HCT116 (cell line): ENCODE results near the gene F8A2. TPM values are rescaled to one million over a fixed set of nuclear protein-coding genes. Genes with fewer than 3 reads are reported as not detected.
"Not testable (repeated sequence)": the region's sequence is repeated elsewhere in the genome, so short reads cannot be mapped to it uniquely, and the experiment has no call there.

Experiments
- ATAC-seq: fragments of 200-7000 bp; cut with Tn5 transposase; 2 replicates; pipeline ENCODE4 v1.9.1; 2020; ENCODE audit warnings: mild to moderate bottlenecking, moderate library complexity
- BruUV-seq: library from RNA; stranded (reverse); fragments of 400-500 nt; replicated peaks from 2 replicates; lab custom pipeline; 2021; lab: Mats Ljungman, UMichigan
- CTCF ChIA-PET: fragments of 300-600 bp; sonication (Branson Sonifier 250); formaldehyde crosslinking; loops from one replicate; lab custom pipeline; 2021; ENCODE audit warnings: antibody characterized with exemption; lab: Charles Lee
- POLR2A ChIA-PET: fragments of 300-600, 350-600 bp; sonication (Branson Sonifier 250); formaldehyde crosslinking; loops from one replicate; lab custom pipeline; 2021; ENCODE audit warnings: antibody characterized with exemption; lab: Charles Lee
- RAD21 ChIA-PET, 2 experiments: fragments of 300-600 bp; sonication (Branson Sonifier 250); formaldehyde crosslinking; loops; one replicate each; lab custom pipeline; 2023; ENCODE audit warnings: low total read pairs in 2 of 2; ENCODE audit not compliant: uncharacterized antibody in 2 of 2, unreplicated experiment in 2 of 2, low non-redundant PET in 1 of 2; lab: Charles Lee
- DNase-seq: peaks from one replicate; pipeline ENCODE4 v3.0.0-alpha.2; 2010; ENCODE audit warnings: low read depth, low spot score
- H2AFZ ChIP-seq: fragments of 200-600 bp; shearing (Covaris generic), sonication (generic); 2 replicates; pipeline ENCODE4 v1.6.1; 2017; ENCODE audit warnings: low read depth, mixed run types, mixed read lengths, antibody characterized with exemption, low read length; ENCODE audit not compliant: poor library complexity, severe bottlenecking
- H3K27ac ChIP-seq: 2 replicates; pipeline ENCODE4 v1.5.1; 2012; ENCODE audit warnings: low read depth, low read length
- H3K27me3 ChIP-seq: fragments of 200-600 bp; sonication (generic); 2 replicates; pipeline ENCODE4 v1.6.1; 2016; ENCODE audit warnings: mixed run types, low read length, mixed read lengths; ENCODE audit not compliant: insufficient read depth
- H3K36me3 ChIP-seq, 2 experiments: fragments of 200-500 bp in 1 of 2; fragments of 200-600 bp in 1 of 2; sonication (Bioruptor generic) in 1 of 2; sonication (generic) in 1 of 2; 2 replicates each; pipeline versions ENCODE4 v1.5.1 to v1.6.1; 2014 to 2016; ENCODE audit warnings: low read length in 2 of 2, inconsistent platforms in 1 of 2, mixed read lengths in 1 of 2, mixed run types in 1 of 2; ENCODE audit not compliant: insufficient read depth in 2 of 2, control insufficient read depth in 1 of 2
- H3K4me1 ChIP-seq, 2 experiments: fragments of 200-600 bp in 1 of 2; sonication (generic) in 1 of 2; 2 replicates each; pipeline versions ENCODE4 v1.5.1 to v1.6.1; 2012 to 2017; ENCODE audit warnings: low read length in 2 of 2, inconsistent platforms in 1 of 2, mild to moderate bottlenecking in 1 of 2, mixed read lengths in 1 of 2, mixed run types in 1 of 2, moderate library complexity in 1 of 2; ENCODE audit not compliant: insufficient read depth in 2 of 2, control insufficient read depth in 1 of 2
- H3K4me2 ChIP-seq: fragments of 200-600 bp; sonication (generic); 2 replicates; pipeline ENCODE4 v1.6.1; 2017; ENCODE audit warnings: mixed run types, low read length, mixed read lengths
- H3K4me3 ChIP-seq, 2 experiments: fragments of 200-600 bp in 1 of 2; sonication (generic) in 1 of 2; replicated peaks in 1 of 2; 2 replicates each; pipeline ENCODE4 v1.5.1; 2011 to 2016; ENCODE audit warnings: low read length in 2 of 2, control low read depth in 1 of 2, low read depth in 1 of 2, mild to moderate bottlenecking in 1 of 2, mixed read lengths in 1 of 2, mixed run types in 1 of 2
- H3K79me2 ChIP-seq: fragments of 200-600 bp; sonication (generic); 2 replicates; pipeline ENCODE4 v1.6.1; 2017; ENCODE audit warnings: mild to moderate bottlenecking, mixed run types, low read length, moderate library complexity, mixed read lengths; ENCODE audit not compliant: insufficient read depth
- H3K9ac ChIP-seq: fragments of 200-600 bp; sonication (generic); 2 replicates; pipeline ENCODE4 v1.6.1; 2016; ENCODE audit warnings: low read length, mixed read lengths
- H3K9me2 ChIP-seq: fragments of 200-600 bp; sonication (generic), shearing (Covaris generic); 2 replicates; pipeline ENCODE4 v1.6.1; 2017; ENCODE audit warnings: mixed run types, mild to moderate bottlenecking, moderate library complexity; ENCODE audit not compliant: insufficient read depth
- H3K9me3 ChIP-seq, 2 experiments: fragments of 200-500 bp in 1 of 2; fragments of 200-600 bp in 1 of 2; sonication (Bioruptor generic) in 1 of 2; sonication (generic) in 1 of 2; 2 replicates each; pipeline ENCODE4 v1.6.1; 2014 to 2017; ENCODE audit warnings: low read length in 2 of 2, mixed read lengths in 2 of 2, inconsistent platforms in 1 of 2, low read depth in 1 of 2, mild to moderate bottlenecking in 1 of 2, mixed run types in 1 of 2, moderate library complexity in 1 of 2; ENCODE audit not compliant: control insufficient read depth in 1 of 2, insufficient read depth in 1 of 2
- H4K20me1 ChIP-seq: fragments of 200-600 bp; sonication (generic), shearing (Covaris generic); 2 replicates; pipeline ENCODE4 v1.6.1; 2017; ENCODE audit warnings: mixed run types, mild to moderate bottlenecking, moderate library complexity; ENCODE audit not compliant: insufficient read depth
- CBX3 ChIP-seq: IDR thresholded peaks from 2 replicates; pipeline ENCODE4 v1.6.1; 2012; ENCODE audit warnings: low read depth
- CEBPB ChIP-seq: IDR thresholded peaks from 2 replicates; pipeline ENCODE4 v1.6.1; 2012; ENCODE audit warnings: low read depth
- EGR1 ChIP-seq: IDR thresholded peaks from 2 replicates; pipeline ENCODE4 v1.6.1; 2012; ENCODE audit warnings: low read depth
- POLR2A ChIP-seq: IDR thresholded peaks from 2 replicates; pipeline ENCODE4 v1.7.0; 2011; ENCODE audit warnings: borderline replicate concordance; ENCODE audit not compliant: insufficient read depth, insufficient read length; ENCODE audit errors: extremely low read depth
- POLR2AphosphoS5 ChIP-seq: IDR thresholded peaks from 2 replicates; pipeline ENCODE4 v1.6.1; 2011; ENCODE audit warnings: mild to moderate bottlenecking, low read depth, low read length, moderate library complexity
- SP1 ChIP-seq: IDR thresholded peaks from 2 replicates; pipeline ENCODE4 v1.6.1; 2012; ENCODE audit warnings: low read depth
- YY1 ChIP-seq: IDR thresholded peaks from 2 replicates; pipeline ENCODE4 v1.6.1; 2011; ENCODE audit warnings: low read length, low read depth, moderate library complexity, mild to moderate bottlenecking; ENCODE audit not compliant: insufficient replicate concordance; ENCODE audit errors: extremely low read depth
- ZFX ChIP-seq: fragments of 450-650 bp; IDR thresholded peaks from 2 replicates; pipeline ENCODE4 v1.6.1; 2017
- ZNF274 ChIP-seq: fragments of 200-500 bp; sonication (Bioruptor generic); IDR thresholded peaks from 2 replicates; pipeline ENCODE4 v1.6.1; 2014; ENCODE audit warnings: mild to moderate bottlenecking, low read depth, low read length, inconsistent platforms
- intact Hi-C: fragments of 100-400 bp; cut with micrococcal nuclease; formaldehyde crosslinking; loops from 2 replicates; pipeline ENCODE4 v1.10.0; 2022
- total RNA-seq: library from RNA; stranded (reverse); gene quantifications from one replicate; pipeline ENCODE4 v1.2.1, GENCODE V29; 2021; ENCODE audit not compliant: unreplicated experiment
- TF ChIP-seq, protein P1 (sequence below), 3 experiments: fragments of 200-600 bp in 1 of 3; sonication (generic) in 1 of 3; IDR thresholded peaks in 2 of 3; conservative IDR thresholded peaks in 1 of 3; 2 replicates each; pipeline ENCODE4 v1.5.1; 2012 to 2017; ENCODE audit warnings: low read depth in 2 of 3, low read length in 2 of 3, antibody characterized with exemption in 1 of 3, borderline replicate concordance in 1 of 3, control low read depth in 1 of 3, mild to moderate bottlenecking in 1 of 3, mixed read lengths in 1 of 3, mixed run types in 1 of 3, moderate library complexity in 1 of 3; ENCODE audit not compliant: insufficient read depth in 1 of 3
- TF ChIP-seq, protein P2 (sequence below): IDR thresholded peaks from 2 replicates; pipeline ENCODE4 v1.6.1; 2012; ENCODE audit warnings: low read depth
- TF ChIP-seq, protein P3 (sequence below): IDR thresholded peaks from 2 replicates; pipeline ENCODE4 v1.6.1; 2011; ENCODE audit warnings: mild to moderate bottlenecking, low read length, moderate library complexity; ENCODE audit not compliant: insufficient replicate concordance; ENCODE audit errors: extremely low read depth

Gene F8A2
- total RNA-seq, 1 experiment from 2014 or later: not detected

DNA sequence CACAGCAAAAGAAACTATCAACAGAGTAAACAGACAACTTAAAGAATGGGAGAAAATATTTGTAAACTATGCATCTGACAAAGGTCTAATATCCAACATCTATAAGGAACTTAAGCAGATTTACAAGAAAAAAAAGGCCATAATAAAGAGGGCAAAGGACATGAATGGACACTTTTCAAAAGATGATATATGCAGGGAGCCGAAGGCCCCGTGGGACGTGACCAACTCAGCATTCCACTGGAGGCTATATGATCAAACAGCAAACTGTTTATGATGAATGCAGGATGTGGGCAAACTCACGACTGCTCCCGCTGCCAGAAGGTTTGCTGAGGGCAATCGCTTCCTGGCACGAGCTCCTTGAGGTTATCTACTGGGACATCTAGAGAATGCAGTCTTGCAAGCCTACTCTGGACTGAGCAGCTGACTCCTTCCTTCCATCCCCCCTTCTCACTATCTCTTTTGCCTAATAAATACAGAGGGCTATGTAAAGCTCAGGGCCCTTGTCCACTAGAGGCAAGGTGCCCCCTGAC, 12.9 kb downstream of the F8A2 start:
- CTCF ChIA-PET, H3K9ac ChIP-seq, H2AFZ ChIP-seq, BruUV-seq, H3K36me3 ChIP-seq, ATAC-seq, H3K4me3 ChIP-seq, POLR2A ChIA-PET, DNase-seq, H4K20me1 ChIP-seq, H3K27me3 ChIP-seq, H3K27ac ChIP-seq, intact Hi-C loops, H3K9me3 ChIP-seq, H3K9me2 ChIP-seq, H3K4me1 ChIP-seq, RAD21 ChIA-PET, H3K4me2 ChIP-seq, H3K79me2 ChIP-seq: not testable (repeated sequence)

DNA sequence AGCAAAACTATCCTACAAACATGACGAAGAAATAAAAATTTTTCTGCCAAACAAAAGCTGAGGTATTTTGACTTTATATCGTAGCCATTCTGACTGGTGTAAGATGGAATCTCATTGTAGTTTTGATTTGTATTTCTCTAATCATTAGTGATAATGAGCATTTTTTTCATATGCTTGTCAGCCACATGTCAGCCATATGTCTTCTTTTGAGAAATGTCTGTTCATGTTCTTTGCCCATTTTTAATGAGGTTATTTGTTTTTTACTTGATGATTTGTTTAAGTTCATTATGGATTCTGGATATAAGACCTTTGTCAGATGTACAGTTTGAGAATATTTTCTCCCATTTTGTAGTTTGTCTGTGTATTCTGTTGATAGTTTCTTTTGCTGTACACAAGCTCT, 24.5 kb downstream of the F8A2 start:
- H3K4me1 ChIP-seq: no peaks in the 10 kb centered on the region
- DNase-seq (no peak), ATAC-seq (no peak)
- ChIA-PET POLR2A (no interaction called here), CTCF (no interaction called here), RAD21 (no interaction called here)
- H3K4me3 ChIP-seq: no peak overlapping the region
- no peaks in the 10 kb centered on the region for H3K27me3 ChIP-seq
- H2AFZ ChIP-seq: no peak overlapping the region
- no peak overlapping the region for H3K9ac ChIP-seq
- BruUV-seq: no TSS peak
- no peak overlapping the region for H3K27ac ChIP-seq
- intact Hi-C loops: no loop called here
- no peaks in the 10 kb centered on the region for H3K9me2 ChIP-seq
- no peak for TF ChIP-seq ZFX
- no peak for TF ChIP-seq CBX3
- TF ChIP-seq YY1: no peak
- TF ChIP-seq, protein P1, sequence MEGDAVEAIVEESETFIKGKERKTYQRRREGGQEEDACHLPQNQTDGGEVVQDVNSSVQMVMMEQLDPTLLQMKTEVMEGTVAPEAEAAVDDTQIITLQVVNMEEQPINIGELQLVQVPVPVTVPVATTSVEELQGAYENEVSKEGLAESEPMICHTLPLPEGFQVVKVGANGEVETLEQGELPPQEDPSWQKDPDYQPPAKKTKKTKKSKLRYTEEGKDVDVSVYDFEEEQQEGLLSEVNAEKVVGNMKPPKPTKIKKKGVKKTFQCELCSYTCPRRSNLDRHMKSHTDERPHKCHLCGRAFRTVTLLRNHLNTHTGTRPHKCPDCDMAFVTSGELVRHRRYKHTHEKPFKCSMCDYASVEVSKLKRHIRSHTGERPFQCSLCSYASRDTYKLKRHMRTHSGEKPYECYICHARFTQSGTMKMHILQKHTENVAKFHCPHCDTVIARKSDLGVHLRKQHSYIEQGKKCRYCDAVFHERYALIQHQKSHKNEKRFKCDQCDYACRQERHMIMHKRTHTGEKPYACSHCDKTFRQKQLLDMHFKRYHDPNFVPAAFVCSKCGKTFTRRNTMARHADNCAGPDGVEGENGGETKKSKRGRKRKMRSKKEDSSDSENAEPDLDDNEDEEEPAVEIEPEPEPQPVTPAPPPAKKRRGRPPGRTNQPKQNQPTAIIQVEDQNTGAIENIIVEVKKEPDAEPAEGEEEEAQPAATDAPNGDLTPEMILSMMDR (IDR thresholded peaks at IDR 0.05 in 2 of 3, conservative IDR thresholded peaks at IDR 0.05 in 1 of 3; ENCODE audit: borderline replicate concordance in 1 of 3, insufficient read depth in 1 of 3, low read depth in 2 of 3, low read length in 2 of 3): no peak
- TF ChIP-seq SP1: no peak
- no peak for TF ChIP-seq CEBPB
- TF ChIP-seq, protein P2, sequence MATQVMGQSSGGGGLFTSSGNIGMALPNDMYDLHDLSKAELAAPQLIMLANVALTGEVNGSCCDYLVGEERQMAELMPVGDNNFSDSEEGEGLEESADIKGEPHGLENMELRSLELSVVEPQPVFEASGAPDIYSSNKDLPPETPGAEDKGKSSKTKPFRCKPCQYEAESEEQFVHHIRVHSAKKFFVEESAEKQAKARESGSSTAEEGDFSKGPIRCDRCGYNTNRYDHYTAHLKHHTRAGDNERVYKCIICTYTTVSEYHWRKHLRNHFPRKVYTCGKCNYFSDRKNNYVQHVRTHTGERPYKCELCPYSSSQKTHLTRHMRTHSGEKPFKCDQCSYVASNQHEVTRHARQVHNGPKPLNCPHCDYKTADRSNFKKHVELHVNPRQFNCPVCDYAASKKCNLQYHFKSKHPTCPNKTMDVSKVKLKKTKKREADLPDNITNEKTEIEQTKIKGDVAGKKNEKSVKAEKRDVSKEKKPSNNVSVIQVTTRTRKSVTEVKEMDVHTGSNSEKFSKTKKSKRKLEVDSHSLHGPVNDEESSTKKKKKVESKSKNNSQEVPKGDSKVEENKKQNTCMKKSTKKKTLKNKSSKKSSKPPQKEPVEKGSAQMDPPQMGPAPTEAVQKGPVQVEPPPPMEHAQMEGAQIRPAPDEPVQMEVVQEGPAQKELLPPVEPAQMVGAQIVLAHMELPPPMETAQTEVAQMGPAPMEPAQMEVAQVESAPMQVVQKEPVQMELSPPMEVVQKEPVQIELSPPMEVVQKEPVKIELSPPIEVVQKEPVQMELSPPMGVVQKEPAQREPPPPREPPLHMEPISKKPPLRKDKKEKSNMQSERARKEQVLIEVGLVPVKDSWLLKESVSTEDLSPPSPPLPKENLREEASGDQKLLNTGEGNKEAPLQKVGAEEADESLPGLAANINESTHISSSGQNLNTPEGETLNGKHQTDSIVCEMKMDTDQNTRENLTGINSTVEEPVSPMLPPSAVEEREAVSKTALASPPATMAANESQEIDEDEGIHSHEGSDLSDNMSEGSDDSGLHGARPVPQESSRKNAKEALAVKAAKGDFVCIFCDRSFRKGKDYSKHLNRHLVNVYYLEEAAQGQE: no peak
- TF ChIP-seq POLR2A: no peak
- no peak for TF ChIP-seq POLR2AphosphoS5
- TF ChIP-seq, protein P3, sequence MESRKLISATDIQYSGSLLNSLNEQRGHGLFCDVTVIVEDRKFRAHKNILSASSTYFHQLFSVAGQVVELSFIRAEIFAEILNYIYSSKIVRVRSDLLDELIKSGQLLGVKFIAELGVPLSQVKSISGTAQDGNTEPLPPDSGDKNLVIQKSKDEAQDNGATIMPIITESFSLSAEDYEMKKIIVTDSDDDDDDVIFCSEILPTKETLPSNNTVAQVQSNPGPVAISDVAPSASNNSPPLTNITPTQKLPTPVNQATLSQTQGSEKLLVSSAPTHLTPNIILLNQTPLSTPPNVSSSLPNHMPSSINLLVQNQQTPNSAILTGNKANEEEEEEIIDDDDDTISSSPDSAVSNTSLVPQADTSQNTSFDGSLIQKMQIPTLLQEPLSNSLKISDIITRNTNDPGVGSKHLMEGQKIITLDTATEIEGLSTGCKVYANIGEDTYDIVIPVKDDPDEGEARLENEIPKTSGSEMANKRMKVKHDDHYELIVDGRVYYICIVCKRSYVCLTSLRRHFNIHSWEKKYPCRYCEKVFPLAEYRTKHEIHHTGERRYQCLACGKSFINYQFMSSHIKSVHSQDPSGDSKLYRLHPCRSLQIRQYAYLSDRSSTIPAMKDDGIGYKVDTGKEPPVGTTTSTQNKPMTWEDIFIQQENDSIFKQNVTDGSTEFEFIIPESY: no peak
- no peak for TF ChIP-seq ZNF274
- TF ChIP-seq EGR1: no peak
- no peaks in the 10 kb centered on the region for H3K36me3 ChIP-seq
- no peak overlapping the region for H3K4me2 ChIP-seq
- H3K79me2 ChIP-seq: no peaks in the 10 kb centered on the region
- H4K20me1 ChIP-seq: no peaks in the 10 kb centered on the region
- H3K9me3 ChIP-seq: no peaks in the 10 kb centered on the region
